Prostate gland (tissue), 2 donors: Measurements from ENCODE around the gene MAP3K13. TPM values are rescaled to one million over a fixed set of nuclear protein-coding genes. Genes with fewer than 3 reads are reported as not detected.
A peak's percentile ranks its signal among the peaks of the same experiment; 100 is the strongest.
"Not testable (repeated sequence)": the region's sequence is repeated elsewhere in the genome, so short reads cannot be mapped to it uniquely, and the experiment has no call there.

ENCODE experiments used
- DNase-seq: peaks from one replicate; pipeline ENCODE4 v3.0.0-alpha.2; 2019; ENCODE audit warnings: low spot score
- H3K27ac ChIP-seq, 2 donors: fragments of 200-600 bp; sonication (generic); 2 replicates each; pipeline ENCODE4 v1.5.1; 2017 to 2019
- H3K27me3 ChIP-seq: fragments of 200-600 bp; sonication (generic); replicated peaks from 2 replicates; pipeline ENCODE4 v1.5.1; 2019; ENCODE audit not compliant: insufficient read depth
- H3K36me3 ChIP-seq, 2 donors: fragments of 200-600 bp; sonication (generic); 1 replicate in 1 of 2; 2 replicates in 1 of 2; pipeline versions ENCODE4 v1.5.1 to v1.8.1; 2017 to 2019
- H3K4me1 ChIP-seq: fragments of 200-600 bp; sonication (generic); replicated peaks from 2 replicates; pipeline ENCODE4 v1.5.1; 2019
- H3K4me3 ChIP-seq, 2 donors: fragments of 200-600 bp; sonication (generic); 2 replicates each; pipeline ENCODE4 v1.5.1; 2017 to 2019
- H3K9me3 ChIP-seq: fragments of 200-600 bp; sonication (generic); 2 replicates; pipeline ENCODE4 v1.5.1; 2017
- POLR2A ChIP-seq: fragments of 450-650 bp; IDR thresholded peaks from one replicate; pipeline ENCODE4 v1.6.1; 2016; ENCODE audit warnings: antibody characterized with exemption, mild to moderate bottlenecking
- POLR2AphosphoS5 ChIP-seq: sonication (generic); formaldehyde crosslinking; IDR thresholded peaks from one replicate; pipeline ENCODE4 v1.6.1; 2017; ENCODE audit warnings: antibody characterized with exemption
- WGBS: methylation state at CpG from one replicate; pipeline ENCODE4 v1.1.5; 2018; 5-methylcytosine and 5-hydroxymethylcytosine counted together
- intact Hi-C: fragments of 100-400 bp; cut with DNase I; formaldehyde crosslinking; loops from one replicate; pipeline ENCODE4 v1.14.2; 2022
- total RNA-seq, 2 donors: library from RNA; depleted of rRNA; stranded (reverse); fragments of >200 nt; gene quantifications; one replicate each; pipeline ENCODE4 v1.1.0, GENCODE V29; 2016
- TF ChIP-seq, protein P1 (sequence below), 4 experiments: fragments of 200-600 bp in 2 of 4; fragments of 450-650 bp in 2 of 4; sonication (generic) in 2 of 4; IDR thresholded peaks; 1 replicate in 3 of 4; 2 replicates in 1 of 4; pipeline ENCODE4 v1.5.1; 2016 to 2019; ENCODE audit warnings: antibody characterized with exemption in 4 of 4, mild to moderate bottlenecking in 2 of 4, moderate library complexity in 2 of 4

The MAP3K13 gene
- total RNA-seq, 2 donors from 2014 or later = 32.9 to 51.1 TPM

DNA sequence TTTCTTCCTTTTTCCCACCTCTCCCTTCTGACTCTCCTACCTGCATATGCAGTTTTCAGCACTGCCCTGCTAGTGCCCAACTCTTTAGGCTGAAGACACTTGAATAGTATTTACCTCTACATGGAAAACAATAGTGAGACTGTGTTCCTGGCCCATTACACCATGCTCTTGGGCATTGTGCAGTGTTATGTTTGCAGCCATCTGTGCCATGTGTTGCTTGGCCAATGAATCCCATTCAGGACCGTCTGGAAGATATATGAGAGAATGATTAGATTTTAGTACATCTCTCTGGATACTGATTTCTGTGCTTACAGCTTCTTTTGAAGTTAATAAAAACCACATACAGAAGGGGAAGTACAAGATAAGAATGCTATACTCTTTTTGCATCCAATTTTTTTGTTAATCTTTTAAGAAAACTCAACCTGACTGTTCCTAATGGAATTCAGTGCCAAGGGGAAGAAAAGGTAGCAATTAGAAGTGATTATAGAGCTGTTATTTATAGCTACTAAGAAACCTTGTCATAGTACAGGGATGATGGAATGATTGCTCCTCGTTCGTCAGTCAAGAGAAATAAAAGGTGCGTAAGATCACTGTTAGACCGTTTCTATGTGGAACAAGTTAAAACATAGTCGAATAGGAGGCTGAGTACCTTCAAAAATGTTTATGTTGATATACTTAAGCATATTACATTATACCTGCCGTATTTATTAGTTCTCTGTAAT lies 77.0 kb downstream of the MAP3K13 start:
- H3K4me3 ChIP-seq = no peak overlapping the region
- H3K4me1 ChIP-seq = no peaks in the 10 kb centered on the region
- DNase-seq = no peak
- intact Hi-C loops = no loop called here
- H3K9me3 ChIP-seq = no peaks in the 10 kb centered on the region
- H3K27ac ChIP-seq = no peak overlapping the region
- 86% methylated on average over 7 of the region's 7 CpGs for WGBS
- no peaks in the 10 kb centered on the region for H3K27me3 ChIP-seq
- TF ChIP-seq, protein P1, sequence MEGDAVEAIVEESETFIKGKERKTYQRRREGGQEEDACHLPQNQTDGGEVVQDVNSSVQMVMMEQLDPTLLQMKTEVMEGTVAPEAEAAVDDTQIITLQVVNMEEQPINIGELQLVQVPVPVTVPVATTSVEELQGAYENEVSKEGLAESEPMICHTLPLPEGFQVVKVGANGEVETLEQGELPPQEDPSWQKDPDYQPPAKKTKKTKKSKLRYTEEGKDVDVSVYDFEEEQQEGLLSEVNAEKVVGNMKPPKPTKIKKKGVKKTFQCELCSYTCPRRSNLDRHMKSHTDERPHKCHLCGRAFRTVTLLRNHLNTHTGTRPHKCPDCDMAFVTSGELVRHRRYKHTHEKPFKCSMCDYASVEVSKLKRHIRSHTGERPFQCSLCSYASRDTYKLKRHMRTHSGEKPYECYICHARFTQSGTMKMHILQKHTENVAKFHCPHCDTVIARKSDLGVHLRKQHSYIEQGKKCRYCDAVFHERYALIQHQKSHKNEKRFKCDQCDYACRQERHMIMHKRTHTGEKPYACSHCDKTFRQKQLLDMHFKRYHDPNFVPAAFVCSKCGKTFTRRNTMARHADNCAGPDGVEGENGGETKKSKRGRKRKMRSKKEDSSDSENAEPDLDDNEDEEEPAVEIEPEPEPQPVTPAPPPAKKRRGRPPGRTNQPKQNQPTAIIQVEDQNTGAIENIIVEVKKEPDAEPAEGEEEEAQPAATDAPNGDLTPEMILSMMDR (IDR thresholded peaks at IDR 0.05) = no peak
- TF ChIP-seq POLR2A (no peak), POLR2AphosphoS5 (no peak)
- H3K36me3 ChIP-seq = no peaks in the 10 kb centered on the region

DNA sequence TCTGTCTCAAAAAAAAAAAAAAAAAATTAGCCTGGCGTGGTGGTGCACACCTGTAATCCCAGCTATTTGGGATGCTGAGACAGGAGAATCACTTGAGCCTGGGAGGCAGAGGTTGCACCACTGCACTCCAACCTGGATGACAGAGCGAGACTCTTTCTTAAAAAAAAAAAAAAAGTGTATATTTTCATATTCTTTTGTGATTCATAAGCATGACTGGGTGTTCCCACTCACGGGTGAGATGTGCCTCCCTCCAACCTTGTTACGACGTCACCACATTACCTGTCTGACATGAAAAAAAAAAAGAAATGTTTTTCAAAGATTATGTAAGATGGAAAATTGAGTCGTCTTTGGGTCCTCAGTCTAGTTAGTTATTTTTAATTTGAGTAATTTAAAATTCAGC lies 79.1 kb downstream of the MAP3K13 start:
- H3K4me3 ChIP-seq = no peak overlapping the region
- no peaks in the 10 kb centered on the region for H3K4me1 ChIP-seq
- H3K27ac ChIP-seq = no peak overlapping the region
- H3K36me3 ChIP-seq = no peaks in the 10 kb centered on the region
- WGBS = 96% methylated on average over 6 of the region's 6 CpGs
- DNase-seq = no peak
- intact Hi-C loops = no loop called here
- no peaks in the 10 kb centered on the region for H3K27me3 ChIP-seq
- H3K9me3 ChIP-seq = no peaks in the 10 kb centered on the region
- no peak for TF ChIP-seq POLR2AphosphoS5
- TF ChIP-seq, protein P1 (IDR thresholded peaks at IDR 0.05) = no peak

GRCh38 chr3:185444329-185444728 lies 81.4 kb downstream of the MAP3K13 start:
- 70% methylated on average over 2 of the region's 2 CpGs for WGBS
- Histone ChIP-seq H3K4me1 (no peaks in the 10 kb centered on the region), H3K27ac (no peak overlapping the region), H3K36me3 (no peaks in the 10 kb centered on the region), H3K4me3 (no peak overlapping the region), H3K27me3 (no peaks in the 10 kb centered on the region), H3K9me3 (no peaks in the 10 kb centered on the region)
- no peak for TF ChIP-seq POLR2A
- TF ChIP-seq POLR2AphosphoS5 = peak; percentile 4
- TF ChIP-seq, protein P1 (IDR thresholded peaks at IDR 0.05) = no peak
- DNase-seq = no peak
- intact Hi-C loops = no loop called here

GRCh38 chr3:185448107-185448506 lies 85.2 kb downstream of the MAP3K13 start:
- intact Hi-C loops = no loop called here
- Histone ChIP-seq H3K36me3 (no peaks in the 10 kb centered on the region), H3K4me3 (no peak overlapping the region), H3K27ac (no peak overlapping the region), H3K4me1 (no peaks in the 10 kb centered on the region), H3K27me3 (no peaks in the 10 kb centered on the region), H3K9me3 (no peaks in the 10 kb centered on the region)
- TF ChIP-seq POLR2A (no peak), POLR2AphosphoS5 (no peak)
- TF ChIP-seq, protein P1 (IDR thresholded peaks at IDR 0.05) = no peak
- DNase-seq = no peak

DNA sequence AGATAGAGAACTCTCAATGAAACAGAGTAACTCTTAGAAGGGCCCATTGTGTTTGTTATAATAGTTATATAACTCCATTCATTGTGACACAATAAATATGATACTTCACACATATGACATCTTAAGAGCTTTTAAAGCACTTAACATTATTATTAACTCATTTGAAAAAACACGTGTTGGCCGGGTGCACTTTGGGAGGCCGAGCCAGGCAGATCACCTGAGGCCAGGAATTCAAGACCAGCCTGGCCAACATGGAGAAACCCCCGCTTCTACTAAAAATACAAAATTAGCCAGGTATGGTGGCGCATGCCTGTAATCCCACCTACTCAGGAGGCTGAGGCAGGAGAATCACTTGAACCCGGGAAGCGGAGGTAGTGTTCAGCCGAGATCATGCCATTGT lies 88.5 kb downstream of the MAP3K13 start:
- WGBS = 96% methylated on average over 8 of the region's 8 CpGs
- H3K9me3 ChIP-seq, H3K27ac ChIP-seq, DNase-seq, intact Hi-C loops, H3K27me3 ChIP-seq, H3K4me1 ChIP-seq, H3K4me3 ChIP-seq, H3K36me3 ChIP-seq: not testable (repeated sequence)
